Stimulated activated CD4-positive, alpha-beta T cell treated with anti-CD3 and anti-CD28 coated beads, Interleukin-12 subunit alpha, Interleukin-12 subunit beta, amount 100 ng/mL, for 24 hours (primary cell): Measurements from ENCODE around the gene WHAMM.
"Not testable (repeated sequence)": the region's sequence is repeated elsewhere in the genome, so short reads cannot be mapped to it uniquely, and the experiment has no call there.

Source experiments
- DNase-seq, 2 experiments: peaks; one replicate each; pipeline ENCODE4 v3.0.0-alpha.2; 2020; ENCODE audit warnings: low read depth in 2 of 2

The WHAMM gene

GRCh38 chr15:82809308-82810060, at the start of gene WHAMM:
Gene WHAMM (plus strand): TSS chr15:82809628. CDS start chr15:82809727, 99 bp downstream.
- peak; percentile 87 to 92 for DNase-seq

- no peak for DNase-seq
Measured at GRCh38 chr15:82763361-82764116, 45.9 kb upstream of the WHAMM start.

- no peak for DNase-seq
Measured at GRCh38 chr15:82764117-82764490, 45.3 kb upstream of the WHAMM start.

GRCh38 chr15:82764740-82765139, 44.7 kb upstream of the WHAMM start:
- no peak for DNase-seq

- DNase-seq: not testable (repeated sequence)
Measured at GRCh38 chr15:82766201-82766600, 43.2 kb upstream of the WHAMM start.

GRCh38 chr15:82767163-82767829, 42.1 kb upstream of the WHAMM start:
- DNase-seq: no peak

- DNase-seq: no peak
Measured at GRCh38 chr15:82768414-82769054, 40.9 kb upstream of the WHAMM start.

- DNase-seq: no peak
Measured at GRCh38 chr15:82771789-82772607, 37.4 kb upstream of the WHAMM start.

- no peak for DNase-seq
Measured at GRCh38 chr15:82774496-82774895, 34.9 kb upstream of the WHAMM start.

- no peak for DNase-seq
Measured at GRCh38 chr15:82778755-82779154, 30.7 kb upstream of the WHAMM start.

GRCh38 chr15:82781349-82781748, 28.1 kb upstream of the WHAMM start:
- DNase-seq: no peak

- no peak for DNase-seq
Measured at GRCh38 chr15:82788496-82788895, 20.9 kb upstream of the WHAMM start.

GRCh38 chr15:82789491-82789890, 19.9 kb upstream of the WHAMM start:
- DNase-seq: no peak

GRCh38 chr15:82790321-82790720, 19.1 kb upstream of the WHAMM start:
- no peak for DNase-seq

- no peak for DNase-seq
Measured at GRCh38 chr15:82792068-82792467, 17.4 kb upstream of the WHAMM start.

GRCh38 chr15:82793737-82794136, 15.7 kb upstream of the WHAMM start:
- no peak for DNase-seq

GRCh38 chr15:82798104-82798503, 11.3 kb upstream of the WHAMM start:
- DNase-seq: no peak

GRCh38 chr15:82798531-82799166, 10.8 kb upstream of the WHAMM start:
- no peak for DNase-seq

GRCh38 chr15:82799183-82799841, 10.1 kb upstream of the WHAMM start:
- no peak for DNase-seq

- no peak for DNase-seq
Measured at GRCh38 chr15:82802497-82802896, 6.9 kb upstream of the WHAMM start.
